H9 (cell line): ENCODE measurements around the gene FPR1. TPM values are rescaled to one million over a fixed set of nuclear protein-coding genes. Genes with fewer than 3 reads are reported as not detected.

Source experiments
- DNase-seq: peaks from one replicate; pipeline ENCODE4 v3.0.0-alpha.2; 2017
- H2AFZ ChIP-seq: one replicate; pipeline ENCODE4 v1.6.1; 2013; ENCODE audit warnings: mild to moderate bottlenecking, low read length, control low read depth, moderate library complexity
- H2AK5ac ChIP-seq: 2 replicates; pipeline ENCODE4 v1.6.1; 2013; ENCODE audit warnings: low read length, control low read depth, mixed read lengths; ENCODE audit not compliant: insufficient read length
- H2BK120ac ChIP-seq: one replicate; pipeline ENCODE4 v1.6.1; 2013; ENCODE audit warnings: low read depth, mild to moderate bottlenecking, low read length, control low read depth, inconsistent platforms; ENCODE audit not compliant: poor library complexity, severe bottlenecking
- H2BK12ac ChIP-seq: 2 replicates; pipeline ENCODE4 v1.6.1; 2013; ENCODE audit warnings: low read length, control low read depth, mixed read lengths, low read depth; ENCODE audit not compliant: insufficient read length
- H2BK15ac ChIP-seq: 2 replicates; pipeline ENCODE4 v1.6.1; 2013; ENCODE audit warnings: low read depth, low read length, control low read depth
- H2BK20ac ChIP-seq: one replicate; pipeline ENCODE4 v1.6.1; 2013; ENCODE audit warnings: low read depth, mild to moderate bottlenecking, low read length, control low read depth, inconsistent platforms; ENCODE audit not compliant: poor library complexity, severe bottlenecking
- H2BK5ac ChIP-seq: 2 replicates; pipeline ENCODE4 v1.6.1; 2013; ENCODE audit warnings: low read length, control low read depth, mixed read lengths; ENCODE audit not compliant: insufficient read length
- H3K14ac ChIP-seq: 2 replicates; pipeline ENCODE4 v1.6.1; 2013; ENCODE audit warnings: low read length, control low read depth; ENCODE audit not compliant: insufficient read depth
- H3K18ac ChIP-seq: 2 replicates; pipeline ENCODE4 v1.6.1; 2013; ENCODE audit warnings: low read depth, mild to moderate bottlenecking, mixed read lengths, low read length, control low read depth; ENCODE audit not compliant: insufficient read length
- H3K23ac ChIP-seq: 2 replicates; pipeline ENCODE4 v1.6.1; 2013; ENCODE audit warnings: low read length, control low read depth, mixed read lengths, low read depth; ENCODE audit not compliant: insufficient read length
- H3K23me2 ChIP-seq: 2 replicates; pipeline ENCODE4 v1.6.1; 2013; ENCODE audit warnings: low read depth, mild to moderate bottlenecking, mixed read lengths, low read length, control low read depth; ENCODE audit not compliant: insufficient read length, poor library complexity, severe bottlenecking
- H3K27ac ChIP-seq: 2 replicates; pipeline ENCODE4 v1.5.1; 2013; ENCODE audit warnings: low read length, control low read depth, mixed read lengths, low read depth; ENCODE audit not compliant: insufficient read length
- H3K27me3 ChIP-seq: 2 replicates; pipeline ENCODE4 v1.6.1; 2013; ENCODE audit warnings: low read length, control low read depth, inconsistent platforms; ENCODE audit not compliant: insufficient read depth
- H3K4ac ChIP-seq: 2 replicates; pipeline ENCODE4 v1.6.1; 2013; ENCODE audit warnings: low read depth, mild to moderate bottlenecking, control low read depth, inconsistent platforms, low read length, moderate library complexity
- H3K4me1 ChIP-seq: 2 replicates; pipeline ENCODE4 v1.6.1; 2013; ENCODE audit warnings: low read length, control low read depth, inconsistent platforms; ENCODE audit not compliant: insufficient read depth
- H3K4me2 ChIP-seq: 2 replicates; pipeline ENCODE4 v1.6.1; 2013; ENCODE audit warnings: low read length, control low read depth, mixed read lengths; ENCODE audit not compliant: insufficient read length, insufficient read depth
- H3K56ac ChIP-seq: 2 replicates; pipeline ENCODE4 v1.6.1; 2013; ENCODE audit warnings: low read depth, mild to moderate bottlenecking, mixed read lengths, low read length, control low read depth; ENCODE audit not compliant: insufficient read length
- H3K79me1 ChIP-seq: 2 replicates; pipeline ENCODE4 v1.6.1; 2013; ENCODE audit warnings: low read depth, mild to moderate bottlenecking, moderate library complexity, low read length, control low read depth, inconsistent platforms; ENCODE audit not compliant: insufficient read depth, poor library complexity, severe bottlenecking
- H3K79me2 ChIP-seq: 2 replicates; pipeline ENCODE4 v1.6.1; 2013; ENCODE audit warnings: low read length, control low read depth, inconsistent platforms; ENCODE audit not compliant: insufficient read depth
- H3K9ac ChIP-seq: 2 replicates; pipeline ENCODE4 v1.6.1; 2013; ENCODE audit warnings: low read length, control low read depth, mixed read lengths; ENCODE audit not compliant: insufficient read length; ENCODE audit errors: extremely low read depth
- H3K9me3 ChIP-seq: one replicate; pipeline ENCODE4 v1.6.1; 2013; ENCODE audit warnings: low read depth, low read length, inconsistent platforms; ENCODE audit not compliant: control insufficient read depth
- H3T11ph ChIP-seq: one replicate; pipeline ENCODE4 v1.6.1; 2013; ENCODE audit warnings: mild to moderate bottlenecking, low read length, control low read depth, inconsistent platforms
- H4K20me1 ChIP-seq: one replicate; pipeline ENCODE4 v1.6.1; 2013; ENCODE audit not compliant: control insufficient read depth, insufficient read length, insufficient read depth
- H4K5ac ChIP-seq: 2 replicates; pipeline ENCODE4 v1.6.1; 2013; ENCODE audit warnings: low read depth, mild to moderate bottlenecking, mixed read lengths, low read length, control low read depth; ENCODE audit not compliant: insufficient read length
- H4K8ac ChIP-seq: replicated peaks from 2 replicates; pipeline ENCODE4 v1.6.1; 2013; ENCODE audit warnings: low read length, control low read depth, mixed read lengths, low read depth; ENCODE audit not compliant: insufficient read length
- H4K91ac ChIP-seq: 2 replicates; pipeline ENCODE4 v1.6.1; 2013; ENCODE audit warnings: low read depth, mild to moderate bottlenecking, moderate library complexity, mixed read lengths, low read length, control low read depth; ENCODE audit not compliant: insufficient read length
- H3K27ac Mint-ChIP-seq, 3 experiments: 2 replicates in 2 of 3; 3 replicates in 1 of 3; pipeline ENCODE4 v1.8.0; 2020 to 2021; ENCODE audit warnings: mixed read lengths in 3 of 3, mild to moderate bottlenecking in 1 of 3, moderate library complexity in 1 of 3
- H3K27me3 Mint-ChIP-seq: 2 replicates; pipeline ENCODE4 v1.8.0; 2021; ENCODE audit warnings: low read depth, mild to moderate bottlenecking, moderate library complexity, mixed read lengths
- H3K36me3 Mint-ChIP-seq, 3 experiments: 2 replicates in 2 of 3; 3 replicates in 1 of 3; pipeline ENCODE4 v1.8.0; 2020 to 2021; ENCODE audit warnings: low read depth in 3 of 3, mixed read lengths in 3 of 3; ENCODE audit not compliant: insufficient read depth in 1 of 3
- H3K4me1 Mint-ChIP-seq, 2 experiments: 2 replicates each; pipeline ENCODE4 v1.8.0; 2020; ENCODE audit warnings: mixed read lengths in 2 of 2
- H3K4me3 Mint-ChIP-seq, 2 experiments: 2 replicates in 1 of 2; 3 replicates in 1 of 2; pipeline ENCODE4 v1.8.0; 2020 to 2021; ENCODE audit warnings: mild to moderate bottlenecking in 2 of 2, mixed read lengths in 2 of 2, moderate library complexity in 1 of 2
- H3K9me3 Mint-ChIP-seq, 2 experiments: 2 replicates in 1 of 2; 3 replicates in 1 of 2; pipeline ENCODE4 v1.8.0; 2020; ENCODE audit warnings: mild to moderate bottlenecking in 2 of 2, mixed read lengths in 2 of 2, moderate library complexity in 1 of 2
- WGBS: extraction: QIAGEN DNeasy Blood & Tissue Kit; methylation state at CpG from one replicate; pipeline ENCODE4 v1.1.7; 2013; ENCODE audit warnings: missing lambda C conversion rate, low lambda C conversion rate, mixed read lengths; ENCODE audit not compliant: insufficient read length; ENCODE audit errors: extremely low coverage; 5-methylcytosine and 5-hydroxymethylcytosine counted together
- total RNA-seq: library from RNA; stranded (reverse); gene quantifications from 2 replicates; pipeline ENCODE4 v1.2.1, GENCODE V29; 2021
- TF ChIP-seq, protein P1 (sequence below): fragments of 200-600 bp; sonication (generic); conservative IDR thresholded peaks from 3 replicates; pipeline ENCODE4 v1.8.0; 2021; ENCODE audit warnings: antibody characterized with exemption, mild to moderate bottlenecking

FPR1 gene
- total RNA-seq, 1 experiment from 2014 or later = not detected

DNA sequence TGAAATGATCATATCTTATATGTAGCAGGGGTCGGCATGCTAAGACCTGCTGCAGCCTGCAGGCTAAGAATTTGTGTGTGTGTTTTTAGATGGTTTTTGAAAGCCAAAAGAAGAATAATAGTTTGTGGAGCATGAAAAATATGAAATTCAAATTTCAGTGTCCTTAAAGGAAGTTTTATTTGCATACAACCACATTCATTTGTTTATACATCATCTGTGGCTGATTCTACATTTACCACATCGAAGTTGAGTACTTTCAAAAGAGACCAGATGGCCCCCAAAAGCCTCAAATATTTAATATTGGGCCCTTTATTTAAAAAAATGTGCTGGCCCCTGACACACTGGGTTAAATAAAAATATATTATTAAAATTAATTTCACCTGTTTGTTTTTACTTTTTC, 29.2 kb downstream of the FPR1 start:
- Histone ChIP-seq H2BK12ac (no peak overlapping the region), H2BK5ac (no peak overlapping the region), H4K20me1 (no peaks in the 10 kb centered on the region), H3K4me1 (no peaks in the 10 kb centered on the region; the same call in 1 of the 2 replicates), H2AK5ac (no peak overlapping the region), H2BK15ac (no peak overlapping the region), H4K8ac (no peak overlapping the region), H3K56ac (no peak overlapping the region), H3K27me3 (peaks cover 6% of the 10 kb centered on the region; the same call in 1 of the 2 replicates), H4K5ac (no peak overlapping the region), H3K4ac (no peak overlapping the region), H3K18ac (no peak overlapping the region), H3K9me3 (no peaks in the 10 kb centered on the region), H3K4me2 (no peak overlapping the region), H2BK20ac (no peak overlapping the region), H3K9ac (no peak overlapping the region), H3K79me2 (no peaks in the 10 kb centered on the region), H3K27ac (no peak overlapping the region), H3K14ac (no peak overlapping the region), H2AFZ (no peak overlapping the region), H4K91ac (no peak overlapping the region), H2BK120ac (no peak overlapping the region), H3K23ac (no peak overlapping the region), H3K23me2 (peaks cover 9% of the 10 kb centered on the region), H3K79me1 (no peaks in the 10 kb centered on the region), H3T11ph (no peak overlapping the region)
- WGBS = no CpG with 5 or more reads among the region's 2 CpGs
- no peak for DNase-seq
- no peaks in the 10 kb centered on the region; a peak in 1 of 7 replicates for H3K36me3 Mint-ChIP-seq
- peaks cover 0 to 39% of the 10 kb centered on the region in 2 experiments; a peak in 4 of 5 replicates for H3K9me3 Mint-ChIP-seq
- H3K27ac Mint-ChIP-seq = no peak overlapping the region
- no peak overlapping the region for H3K4me3 Mint-ChIP-seq
- H3K4me1 Mint-ChIP-seq = peaks cover 7 to 13% of the 10 kb centered on the region in 2 experiments
- peaks cover 67% of the 10 kb centered on the region for H3K27me3 Mint-ChIP-seq
- TF ChIP-seq, protein P1, sequence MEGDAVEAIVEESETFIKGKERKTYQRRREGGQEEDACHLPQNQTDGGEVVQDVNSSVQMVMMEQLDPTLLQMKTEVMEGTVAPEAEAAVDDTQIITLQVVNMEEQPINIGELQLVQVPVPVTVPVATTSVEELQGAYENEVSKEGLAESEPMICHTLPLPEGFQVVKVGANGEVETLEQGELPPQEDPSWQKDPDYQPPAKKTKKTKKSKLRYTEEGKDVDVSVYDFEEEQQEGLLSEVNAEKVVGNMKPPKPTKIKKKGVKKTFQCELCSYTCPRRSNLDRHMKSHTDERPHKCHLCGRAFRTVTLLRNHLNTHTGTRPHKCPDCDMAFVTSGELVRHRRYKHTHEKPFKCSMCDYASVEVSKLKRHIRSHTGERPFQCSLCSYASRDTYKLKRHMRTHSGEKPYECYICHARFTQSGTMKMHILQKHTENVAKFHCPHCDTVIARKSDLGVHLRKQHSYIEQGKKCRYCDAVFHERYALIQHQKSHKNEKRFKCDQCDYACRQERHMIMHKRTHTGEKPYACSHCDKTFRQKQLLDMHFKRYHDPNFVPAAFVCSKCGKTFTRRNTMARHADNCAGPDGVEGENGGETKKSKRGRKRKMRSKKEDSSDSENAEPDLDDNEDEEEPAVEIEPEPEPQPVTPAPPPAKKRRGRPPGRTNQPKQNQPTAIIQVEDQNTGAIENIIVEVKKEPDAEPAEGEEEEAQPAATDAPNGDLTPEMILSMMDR = no peak
